Neural cell (in vitro differentiated cells): ENCODE data around the gene NUP62. TPM values are rescaled to one million over a fixed set of nuclear protein-coding genes. Genes with fewer than 3 reads are reported as not detected.

ENCODE experiments used
- H2AFZ ChIP-seq: fragments of 200-600, 300-800 bp; sonication (generic), shearing (Covaris generic); 2 replicates; pipeline ENCODE4 v1.6.0; 2014; ENCODE audit warnings: low read depth, mild to moderate bottlenecking, antibody characterized with exemption, low read length, moderate library complexity
- H3F3A ChIP-seq: fragments of 200-600 bp; shearing (Covaris generic); 2 replicates; pipeline ENCODE4 v1.6.1; 2016; ENCODE audit warnings: mild to moderate bottlenecking, moderate library complexity, mixed read lengths, antibody characterized with exemption, low read length; ENCODE audit not compliant: insufficient read depth, poor library complexity, severe bottlenecking
- H3K27ac ChIP-seq: fragments of 200-600, 300-800 bp; sonication (generic), shearing (Covaris generic); 2 replicates; pipeline ENCODE4 v1.5.1; 2014; ENCODE audit warnings: mild to moderate bottlenecking, low read length, moderate library complexity
- H3K27me3 ChIP-seq: fragments of 300-800, 200-600 bp; sonication (generic), shearing (Covaris generic); 2 replicates; pipeline ENCODE4 v1.6.0; 2014; ENCODE audit warnings: mild to moderate bottlenecking, low read depth, low read length, moderate library complexity; ENCODE audit not compliant: insufficient read depth
- H3K36me3 ChIP-seq: fragments of 300-800, 200-600 bp; sonication (generic), shearing (Covaris generic); 2 replicates; pipeline ENCODE4 v1.5.1; 2014; ENCODE audit warnings: mild to moderate bottlenecking, antibody characterized with exemption, low read length, moderate library complexity; ENCODE audit not compliant: insufficient read depth
- H3K4me2 ChIP-seq: fragments of 300-800, 200-600 bp; sonication (generic), shearing (Covaris generic); 2 replicates; pipeline ENCODE4 v1.6.0; 2014; ENCODE audit warnings: mild to moderate bottlenecking, low read length
- H3K4me3 ChIP-seq: fragments of 300-800, 200-600 bp; sonication (generic), shearing (Covaris generic); 2 replicates; pipeline ENCODE4 v1.5.1; 2014; ENCODE audit warnings: mild to moderate bottlenecking, low read length, moderate library complexity
- H3K79me2 ChIP-seq: fragments of 200-600 bp; shearing (Covaris generic); replicated peaks from 2 replicates; pipeline ENCODE4 v1.6.0; 2014; ENCODE audit warnings: mild to moderate bottlenecking, low read length, moderate library complexity; ENCODE audit not compliant: insufficient read depth
- H3K9ac ChIP-seq: fragments of 300-800, 200-600 bp; sonication (generic), shearing (Covaris generic); 2 replicates; pipeline ENCODE4 v1.6.1; 2016; ENCODE audit warnings: mild to moderate bottlenecking, low read length, mixed read lengths
- H3K9me2 ChIP-seq: fragments of 200-600 bp; shearing (Covaris generic); 2 replicates; pipeline ENCODE4 v1.6.1; 2016; ENCODE audit warnings: mild to moderate bottlenecking, low read length, mixed read lengths; ENCODE audit not compliant: insufficient read depth
- H3K9me3 ChIP-seq: fragments of 200-600, 300-800 bp; sonication (generic), shearing (Covaris generic); 2 replicates; pipeline ENCODE4 v1.6.1; 2016; ENCODE audit warnings: mild to moderate bottlenecking, mixed run types, low read length, moderate library complexity, mixed read lengths
- H4K20me1 ChIP-seq: fragments of 200-600 bp; shearing (Covaris generic); 2 replicates; pipeline ENCODE4 v1.6.1; 2016; ENCODE audit warnings: mild to moderate bottlenecking, mixed run types; ENCODE audit not compliant: insufficient read depth
- EP300 ChIP-seq: fragments of 450-650 bp; conservative IDR thresholded peaks from 2 replicates; pipeline ENCODE4 v1.6.1; 2014; ENCODE audit warnings: antibody characterized with exemption, mild to moderate bottlenecking, moderate library complexity; ENCODE audit not compliant: poor library complexity, severe bottlenecking
- EZH2 ChIP-seq: fragments of 200-600, 300-800 bp; shearing (Covaris generic), sonication (generic); IDR thresholded peaks from 2 replicates; pipeline ENCODE4 v1.6.1; 2014; ENCODE audit warnings: antibody characterized with exemption, low read length, borderline replicate concordance, mild to moderate bottlenecking; ENCODE audit not compliant: insufficient read depth, poor library complexity, severe bottlenecking
- MXI1 ChIP-seq: fragments of 450-650 bp; conservative IDR thresholded peaks from 2 replicates; pipeline ENCODE4 v1.6.1; 2014; ENCODE audit warnings: antibody characterized with exemption, mild to moderate bottlenecking; ENCODE audit not compliant: poor library complexity, severe bottlenecking
- POLR2AphosphoS5 ChIP-seq: IDR thresholded peaks from 2 replicates; pipeline ENCODE4 v1.6.1; 2012
- RAD21 ChIP-seq: fragments of 450-650 bp; conservative IDR thresholded peaks from 2 replicates; pipeline ENCODE4 v1.6.1; 2014; ENCODE audit warnings: antibody characterized with exemption, mild to moderate bottlenecking, moderate library complexity
- SMC3 ChIP-seq: fragments of 450-650 bp; conservative IDR thresholded peaks from 2 replicates; pipeline ENCODE4 v1.6.1; 2014; ENCODE audit warnings: antibody characterized with exemption, mild to moderate bottlenecking, moderate library complexity; ENCODE audit not compliant: poor library complexity
- TAF1 ChIP-seq: IDR thresholded peaks from 2 replicates; pipeline ENCODE4 v1.6.1; 2012; ENCODE audit warnings: low read depth
- polyA plus RNA-seq: library from polyadenylated mRNA; depleted of rRNA; stranded (reverse); fragments of >200 nt; gene quantifications from 2 replicates; pipeline ENCODE4 v1.2.3, GENCODE V29; 2014
- TF ChIP-seq, protein P1 (sequence below): IDR thresholded peaks from 2 replicates; pipeline ENCODE4 v1.6.1; 2012; ENCODE audit warnings: borderline replicate concordance
- TF ChIP-seq, protein P2 (sequence below): fragments of 450-650 bp; IDR thresholded peaks from 2 replicates; pipeline ENCODE4 v1.5.1; 2014; ENCODE audit warnings: antibody characterized with exemption, mild to moderate bottlenecking, moderate library complexity; ENCODE audit not compliant: poor library complexity, severe bottlenecking

The NUP62 gene
- polyA plus RNA-seq, 1 donor from 2014 or later, result 24.9 TPM

DNA sequence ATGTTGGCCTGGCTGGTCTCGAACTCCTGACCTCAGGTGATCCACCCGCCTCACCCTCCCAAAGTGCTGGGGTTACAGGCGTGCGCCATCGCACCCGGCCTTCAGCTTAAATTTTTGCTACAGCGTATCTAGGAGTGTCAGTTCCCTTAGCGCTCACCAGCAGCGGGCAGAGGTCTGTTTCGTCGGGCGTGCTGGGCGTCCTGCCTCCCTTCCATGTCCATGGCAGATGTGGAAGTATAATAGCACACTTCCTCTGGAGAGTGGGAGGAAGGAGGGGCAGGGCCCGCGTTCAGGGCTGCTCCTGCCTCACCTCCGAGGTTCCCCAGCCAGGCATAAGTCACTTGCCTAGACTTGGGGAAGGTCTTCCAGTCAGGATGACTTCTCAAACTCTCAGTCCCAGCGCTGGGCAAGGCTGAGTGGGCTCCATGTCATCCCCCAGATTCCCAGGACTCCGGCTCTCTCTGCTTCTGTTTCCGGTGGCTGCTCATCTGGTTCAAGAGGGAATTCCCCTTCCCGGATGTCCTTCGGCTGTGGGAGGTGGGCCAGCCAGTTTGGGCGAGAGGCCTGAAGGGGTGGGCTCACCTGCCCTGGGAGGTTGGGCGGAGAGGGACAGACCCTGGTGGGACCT is 42.2 kb downstream of the NUP62 start:
- Histone ChIP-seq H3F3A (no peaks in the 10 kb centered on the region), H3K9me2 (no peaks in the 10 kb centered on the region), H3K36me3 (peaks cover 9% of the 10 kb centered on the region), H2AFZ (no peak overlapping the region), H3K4me2 (no peak overlapping the region), H3K27ac (no peak overlapping the region), H3K9me3 (peaks cover 6% of the 10 kb centered on the region), H3K9ac (no peak overlapping the region), H3K4me3 (no peak overlapping the region), H3K79me2 (no peaks in the 10 kb centered on the region), H4K20me1 (no peaks in the 10 kb centered on the region), H3K27me3 (peaks cover 8% of the 10 kb centered on the region)
- TF ChIP-seq, protein P1, sequence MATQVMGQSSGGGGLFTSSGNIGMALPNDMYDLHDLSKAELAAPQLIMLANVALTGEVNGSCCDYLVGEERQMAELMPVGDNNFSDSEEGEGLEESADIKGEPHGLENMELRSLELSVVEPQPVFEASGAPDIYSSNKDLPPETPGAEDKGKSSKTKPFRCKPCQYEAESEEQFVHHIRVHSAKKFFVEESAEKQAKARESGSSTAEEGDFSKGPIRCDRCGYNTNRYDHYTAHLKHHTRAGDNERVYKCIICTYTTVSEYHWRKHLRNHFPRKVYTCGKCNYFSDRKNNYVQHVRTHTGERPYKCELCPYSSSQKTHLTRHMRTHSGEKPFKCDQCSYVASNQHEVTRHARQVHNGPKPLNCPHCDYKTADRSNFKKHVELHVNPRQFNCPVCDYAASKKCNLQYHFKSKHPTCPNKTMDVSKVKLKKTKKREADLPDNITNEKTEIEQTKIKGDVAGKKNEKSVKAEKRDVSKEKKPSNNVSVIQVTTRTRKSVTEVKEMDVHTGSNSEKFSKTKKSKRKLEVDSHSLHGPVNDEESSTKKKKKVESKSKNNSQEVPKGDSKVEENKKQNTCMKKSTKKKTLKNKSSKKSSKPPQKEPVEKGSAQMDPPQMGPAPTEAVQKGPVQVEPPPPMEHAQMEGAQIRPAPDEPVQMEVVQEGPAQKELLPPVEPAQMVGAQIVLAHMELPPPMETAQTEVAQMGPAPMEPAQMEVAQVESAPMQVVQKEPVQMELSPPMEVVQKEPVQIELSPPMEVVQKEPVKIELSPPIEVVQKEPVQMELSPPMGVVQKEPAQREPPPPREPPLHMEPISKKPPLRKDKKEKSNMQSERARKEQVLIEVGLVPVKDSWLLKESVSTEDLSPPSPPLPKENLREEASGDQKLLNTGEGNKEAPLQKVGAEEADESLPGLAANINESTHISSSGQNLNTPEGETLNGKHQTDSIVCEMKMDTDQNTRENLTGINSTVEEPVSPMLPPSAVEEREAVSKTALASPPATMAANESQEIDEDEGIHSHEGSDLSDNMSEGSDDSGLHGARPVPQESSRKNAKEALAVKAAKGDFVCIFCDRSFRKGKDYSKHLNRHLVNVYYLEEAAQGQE, result no peak
- TF ChIP-seq TAF1 (no peak), SMC3 (no peak), EP300 (no peak), RAD21 (no peak), EZH2 (no peak), POLR2AphosphoS5 (no peak)
- TF ChIP-seq, protein P2, sequence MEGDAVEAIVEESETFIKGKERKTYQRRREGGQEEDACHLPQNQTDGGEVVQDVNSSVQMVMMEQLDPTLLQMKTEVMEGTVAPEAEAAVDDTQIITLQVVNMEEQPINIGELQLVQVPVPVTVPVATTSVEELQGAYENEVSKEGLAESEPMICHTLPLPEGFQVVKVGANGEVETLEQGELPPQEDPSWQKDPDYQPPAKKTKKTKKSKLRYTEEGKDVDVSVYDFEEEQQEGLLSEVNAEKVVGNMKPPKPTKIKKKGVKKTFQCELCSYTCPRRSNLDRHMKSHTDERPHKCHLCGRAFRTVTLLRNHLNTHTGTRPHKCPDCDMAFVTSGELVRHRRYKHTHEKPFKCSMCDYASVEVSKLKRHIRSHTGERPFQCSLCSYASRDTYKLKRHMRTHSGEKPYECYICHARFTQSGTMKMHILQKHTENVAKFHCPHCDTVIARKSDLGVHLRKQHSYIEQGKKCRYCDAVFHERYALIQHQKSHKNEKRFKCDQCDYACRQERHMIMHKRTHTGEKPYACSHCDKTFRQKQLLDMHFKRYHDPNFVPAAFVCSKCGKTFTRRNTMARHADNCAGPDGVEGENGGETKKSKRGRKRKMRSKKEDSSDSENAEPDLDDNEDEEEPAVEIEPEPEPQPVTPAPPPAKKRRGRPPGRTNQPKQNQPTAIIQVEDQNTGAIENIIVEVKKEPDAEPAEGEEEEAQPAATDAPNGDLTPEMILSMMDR, result no peak

DNA sequence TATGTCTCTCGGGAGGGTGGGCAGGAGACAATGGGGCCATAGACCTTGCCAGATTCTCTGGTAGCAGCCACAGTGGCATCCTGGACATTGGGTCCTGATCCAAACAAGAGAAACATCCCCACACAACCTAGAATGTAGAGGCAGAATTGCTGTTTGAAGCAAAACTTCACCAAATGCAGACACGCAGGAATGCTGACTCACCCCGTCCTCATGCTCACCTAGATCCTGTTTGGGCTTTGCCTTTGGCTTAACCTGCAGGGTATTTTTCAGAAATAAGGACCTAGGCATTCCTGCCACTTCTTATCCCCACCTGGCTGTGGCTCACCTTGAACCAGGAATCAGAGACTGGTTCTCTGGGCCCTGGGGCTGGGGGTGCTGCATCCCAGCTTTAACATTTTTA is 44.5 kb downstream of the NUP62 start:
- H3K79me2 ChIP-seq, result no peaks in the 10 kb centered on the region
- H3K9me2 ChIP-seq, result no peaks in the 10 kb centered on the region
- TF ChIP-seq, protein P2, result no peak
- no peak for TF ChIP-seq RAD21
- no peak for TF ChIP-seq EZH2
- TF ChIP-seq SMC3, result no peak
- TF ChIP-seq EP300, result no peak
- no peak for TF ChIP-seq MXI1
- no peak for TF ChIP-seq POLR2AphosphoS5
- TF ChIP-seq, protein P1, result no peak
- TF ChIP-seq TAF1, result no peak
- peaks cover 9% of the 10 kb centered on the region for H3K36me3 ChIP-seq
- H4K20me1 ChIP-seq, result no peaks in the 10 kb centered on the region
- peaks cover 6% of the 10 kb centered on the region for H3K9me3 ChIP-seq
- H3K27ac ChIP-seq, result no peak overlapping the region
- no peak overlapping the region for H2AFZ ChIP-seq
- H3K9ac ChIP-seq, result no peak overlapping the region
- H3K4me3 ChIP-seq, result no peak overlapping the region
- no peaks in the 10 kb centered on the region for H3K27me3 ChIP-seq
- H3K4me2 ChIP-seq, result no peak overlapping the region
- no peaks in the 10 kb centered on the region for H3F3A ChIP-seq
